Stomach (tissue), 4 donors: ENCODE measurements around the gene TBRG4.

Source experiments
- CTCF ChIP-seq, 7 experiments: fragments of 450-650 bp in 4 of 7; fragments of 200-600 bp in 3 of 7; sonication (generic) in 3 of 7; IDR thresholded peaks; one replicate each; pipeline ENCODE4 v1.5.1; 2016 to 2019; ENCODE audit warnings: antibody characterized with exemption in 7 of 7, control low read depth in 2 of 7, mild to moderate bottlenecking in 1 of 7
- POLR2A ChIP-seq, 4 donors: fragments of 450-650 bp; IDR thresholded peaks; one replicate each; pipeline ENCODE4 v1.6.1; 2016; ENCODE audit warnings: antibody characterized with exemption in 4 of 4, control low read depth in 2 of 4, mild to moderate bottlenecking in 1 of 4, moderate library complexity in 1 of 4
- POLR2AphosphoS5 ChIP-seq, 3 donors: sonication (generic); formaldehyde crosslinking; IDR thresholded peaks; one replicate each; pipeline ENCODE4 v1.6.1; 2016; ENCODE audit warnings: antibody characterized with exemption in 3 of 3

GRCh38 chr7:45057878-45058277 lies 53.6 kb downstream of the TBRG4 start:
- TF ChIP-seq CTCF (IDR thresholded peaks at IDR 0.05) (no peak), POLR2A (IDR thresholded peaks at IDR 0.05) (no peak), POLR2AphosphoS5 (IDR thresholded peaks at IDR 0.05) (no peak)
